HG03095 (cell line): ENCODE results near the gene DNAI1.

ENCODE experiments used
- ATAC-seq: cut with Tn5 transposase; IDR thresholded peaks from one replicate; pipeline ENCODE4 v1.9.1; 2021; ENCODE audit warnings: moderate library complexity; ENCODE audit not compliant: unreplicated experiment

The DNAI1 gene

GRCh38 chr9:34486572-34486971, 28.0 kb downstream of the DNAI1 start:
- no peak for ATAC-seq

DNA sequence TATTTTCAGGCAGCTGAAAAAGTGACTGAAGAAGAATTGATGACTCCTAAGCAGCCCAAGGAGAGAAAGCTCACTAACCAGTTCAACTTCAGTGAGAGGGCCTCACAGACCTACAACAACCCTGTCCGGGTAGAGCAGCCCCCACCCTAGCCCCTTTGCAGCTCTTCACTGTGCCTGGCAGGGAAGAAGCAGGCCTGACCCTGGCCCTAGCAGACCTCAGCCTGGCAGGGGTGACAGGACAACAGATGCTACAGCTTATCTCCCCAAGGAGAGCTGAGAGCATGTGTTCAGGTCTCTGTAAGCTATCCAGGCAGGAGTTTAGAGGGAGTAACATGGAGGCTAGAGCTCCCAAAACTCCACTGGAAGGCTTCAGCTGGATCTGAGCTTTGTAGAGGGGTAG, 31.8 kb downstream of the DNAI1 start:
- ATAC-seq: no peak

- no peak for ATAC-seq
These were observed 32.2 kb downstream of the DNAI1 start for GRCh38 chr9:34490760-34491159.

DNA sequence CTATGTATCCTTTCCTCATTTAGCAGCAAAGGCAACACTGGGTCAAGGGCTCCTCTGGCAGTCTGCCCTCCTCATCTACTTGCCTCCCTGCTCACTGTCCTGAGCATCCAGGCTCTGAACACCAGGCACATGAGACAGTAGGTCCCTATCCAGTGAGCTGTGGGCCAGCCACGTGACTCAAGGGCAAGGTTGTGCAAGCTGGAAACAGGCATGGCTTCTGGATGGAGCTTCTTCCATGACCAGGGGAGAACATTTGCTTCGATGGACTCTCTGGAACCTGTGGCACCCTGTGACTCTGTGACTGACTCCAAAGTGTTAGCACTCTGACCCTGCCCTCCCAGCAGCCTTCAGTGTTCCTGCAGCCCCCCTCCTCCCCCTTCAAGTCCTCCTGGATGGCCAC, 33.0 kb downstream of the DNAI1 start:
- no peak for ATAC-seq

GRCh38 chr9:34492051-34492450, 33.4 kb downstream of the DNAI1 start:
- ATAC-seq: no peak

DNA sequence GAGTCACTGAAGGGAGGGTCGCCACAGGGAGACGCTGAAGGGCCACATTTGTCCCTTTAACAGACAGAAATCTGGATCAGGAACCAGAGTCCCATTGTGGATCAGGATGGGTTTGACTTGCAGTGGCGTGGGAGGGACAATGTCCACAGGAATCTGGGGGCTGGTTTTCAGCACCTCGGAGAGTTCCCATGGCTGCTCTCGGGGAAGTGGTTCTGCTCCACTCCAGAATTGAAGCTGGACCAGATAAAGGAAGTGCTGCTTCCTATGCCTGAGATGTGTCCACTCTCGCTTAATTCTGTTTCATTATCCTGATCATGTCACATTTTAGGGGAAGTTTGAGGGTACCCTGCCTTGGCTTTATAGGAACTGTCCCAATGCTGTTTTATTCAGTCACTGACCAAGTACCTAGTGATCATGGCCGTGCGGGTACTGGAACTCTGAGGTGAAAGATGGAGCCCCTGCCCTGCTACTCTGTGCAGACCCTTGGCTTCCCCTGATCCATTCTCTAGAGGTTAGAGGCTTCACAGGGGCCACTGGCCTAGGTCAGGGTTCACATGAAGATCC, 35.4 kb downstream of the DNAI1 start:
- ATAC-seq: no peak

DNA sequence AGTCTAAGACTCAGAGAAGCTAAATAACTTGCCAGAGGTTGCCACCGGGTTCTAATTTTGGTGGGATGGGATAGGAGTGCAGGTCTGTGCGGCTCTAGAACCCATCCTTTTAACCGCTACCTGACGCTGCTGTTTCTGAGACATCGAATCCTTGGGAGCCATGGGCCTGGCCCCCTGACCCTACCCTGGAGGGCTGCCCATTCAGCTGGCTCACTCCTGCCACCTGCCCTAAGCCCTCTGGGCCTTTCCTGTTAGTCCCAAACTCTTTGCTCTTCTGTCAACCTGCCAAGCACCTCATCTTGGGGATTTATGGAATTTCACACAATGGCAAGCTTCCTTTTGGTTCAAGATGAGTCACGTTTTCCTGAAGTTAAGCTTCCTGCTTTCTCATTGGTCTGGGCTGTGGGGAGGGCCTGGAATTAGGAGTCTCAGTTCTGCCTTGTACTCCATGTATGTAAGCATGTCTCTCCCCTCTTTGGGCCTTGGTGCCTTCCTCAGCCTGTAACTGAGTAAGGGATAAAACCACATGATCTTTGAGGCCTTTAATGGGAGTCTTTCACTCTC, 37.6 kb downstream of the DNAI1 start:
- ATAC-seq: no peak

GRCh38 chr9:34498553-34498952, 39.9 kb downstream of the DNAI1 start:
- no peak for ATAC-seq

DNA sequence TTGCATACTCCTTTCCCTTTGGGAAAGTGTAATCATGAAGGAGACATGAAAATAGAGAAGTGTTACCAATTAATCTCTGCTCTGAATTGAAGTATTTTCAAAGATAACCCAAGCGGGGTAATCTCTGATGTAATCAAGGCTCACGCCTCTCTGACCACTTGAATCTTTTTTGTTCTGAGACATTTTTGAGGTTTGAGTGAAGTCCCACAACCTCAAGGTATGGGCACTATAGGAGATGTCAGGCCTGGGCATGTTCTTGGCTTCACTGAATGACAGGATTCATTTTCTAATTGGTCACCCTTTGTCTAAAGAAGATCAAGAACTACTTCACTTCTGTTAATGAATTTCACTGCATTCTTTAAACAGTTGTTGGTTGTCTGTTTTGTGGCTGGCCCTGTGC, 40.5 kb downstream of the DNAI1 start:
- no peak for ATAC-seq

- ATAC-seq: no peak
These were observed 42.1 kb downstream of the DNAI1 start for GRCh38 chr9:34500623-34501267.

- no peak for ATAC-seq
These were observed 42.8 kb downstream of the DNAI1 start for GRCh38 chr9:34501372-34501771.

DNA sequence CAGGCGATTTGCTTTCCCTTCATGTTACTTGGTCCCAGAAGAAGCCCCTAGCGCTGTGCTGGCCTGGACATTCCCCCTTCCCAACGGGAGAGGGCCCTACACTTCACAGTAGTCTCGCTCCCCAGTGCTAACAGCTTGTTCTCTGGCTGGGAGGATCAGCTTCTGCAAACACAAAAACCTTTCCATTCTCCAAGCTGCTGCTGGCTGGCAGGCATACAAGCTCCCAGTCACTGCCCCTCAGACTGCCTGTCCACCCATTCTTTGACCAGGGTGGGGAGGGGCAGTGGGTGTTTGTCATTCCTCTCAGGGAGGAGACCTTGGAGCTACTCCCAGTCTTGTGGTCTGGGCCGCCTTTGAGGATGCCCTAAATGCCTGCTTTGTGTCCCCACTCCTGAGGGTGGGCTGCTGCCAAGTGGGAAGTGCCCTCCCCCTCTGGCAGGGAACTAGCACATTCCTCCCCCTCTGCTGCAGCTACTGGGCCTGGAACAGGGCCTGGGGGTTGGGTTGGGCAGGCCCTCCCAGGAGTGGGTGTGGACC, 43.4 kb downstream of the DNAI1 start:
- no peak for ATAC-seq

- no peak for ATAC-seq
These were observed 43.9 kb downstream of the DNAI1 start for GRCh38 chr9:34502471-34502870.

GRCh38 chr9:34502891-34503290, 44.3 kb downstream of the DNAI1 start:
- ATAC-seq: no peak

GRCh38 chr9:34503406-34503805, 44.8 kb downstream of the DNAI1 start:
- ATAC-seq: no peak

DNA sequence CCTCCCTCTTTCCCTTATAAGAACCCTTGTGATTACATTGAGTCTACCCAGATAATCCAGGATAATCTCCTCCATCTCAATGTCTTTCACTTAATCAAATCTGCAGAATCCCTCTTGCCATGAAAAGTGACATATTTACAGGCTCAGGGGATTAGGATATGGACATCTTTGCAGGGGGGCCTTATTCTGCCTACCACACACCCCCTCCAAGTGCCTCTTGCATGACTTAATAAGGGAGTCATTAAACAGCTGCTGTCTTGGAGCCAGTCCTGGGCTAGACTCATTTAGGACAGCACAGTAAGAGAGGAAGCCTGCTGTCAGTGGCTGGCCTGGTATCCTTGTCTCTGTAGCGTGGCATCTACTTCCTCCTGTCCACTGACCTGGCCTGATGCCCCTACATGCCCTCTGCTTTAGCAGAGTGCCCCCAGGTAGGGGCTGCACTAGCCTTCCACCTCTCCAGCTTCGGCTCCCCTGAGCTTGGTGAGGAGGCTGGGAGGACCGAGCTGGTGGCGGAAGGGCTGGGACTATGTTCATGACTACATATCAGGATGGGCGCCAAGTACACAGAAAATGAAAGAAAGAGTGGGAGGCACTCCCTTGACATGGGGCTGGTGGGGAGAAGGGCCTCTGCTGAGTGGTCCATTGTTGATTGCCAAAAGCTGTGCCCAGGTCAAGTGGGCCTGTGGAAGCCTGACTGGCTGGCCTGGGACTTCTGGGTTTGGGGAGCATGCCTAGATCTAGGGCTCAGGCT, 46.9 kb downstream of the DNAI1 start:
- no peak for ATAC-seq

DNA sequence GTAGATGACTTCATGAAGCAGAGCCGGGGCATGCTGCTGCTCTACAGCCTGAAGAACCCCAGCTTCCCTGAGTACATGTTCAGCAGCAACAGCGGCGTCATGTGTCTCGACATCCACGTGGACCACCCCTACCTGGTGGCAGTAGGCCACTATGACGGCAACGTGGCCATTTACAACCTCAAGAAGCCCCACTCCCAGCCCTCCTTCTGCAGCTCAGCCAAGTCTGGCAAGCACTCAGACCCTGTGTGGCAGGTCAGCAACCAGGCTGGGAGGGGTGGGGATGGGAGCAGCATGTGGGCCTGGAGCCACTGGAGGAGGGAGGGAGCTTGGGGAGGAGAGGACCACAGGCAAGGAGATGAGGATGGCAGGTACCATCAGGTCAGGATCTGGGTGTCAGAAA, 48.0 kb downstream of the DNAI1 start:
- ATAC-seq: no peak

DNA sequence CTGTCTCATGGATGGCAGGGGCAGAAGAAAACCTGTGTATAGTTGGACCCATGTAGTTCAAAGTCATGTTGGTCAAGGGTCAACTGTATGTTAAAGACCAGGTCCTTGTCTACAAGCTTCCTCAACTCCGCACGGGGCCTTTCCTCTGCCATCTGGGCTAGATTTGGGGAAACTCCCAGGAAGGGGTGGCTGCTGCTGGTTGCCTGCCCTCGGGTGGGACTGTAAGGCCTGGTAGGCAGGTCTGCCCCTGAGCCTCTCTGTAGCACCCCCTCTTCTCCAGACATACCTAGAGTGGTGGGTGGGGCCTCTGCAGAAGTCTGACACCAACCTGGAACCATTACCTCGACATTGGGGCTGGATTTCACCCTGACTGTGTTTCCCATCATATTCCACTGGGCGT, 49.0 kb downstream of the DNAI1 start:
- ATAC-seq: no peak

DNA sequence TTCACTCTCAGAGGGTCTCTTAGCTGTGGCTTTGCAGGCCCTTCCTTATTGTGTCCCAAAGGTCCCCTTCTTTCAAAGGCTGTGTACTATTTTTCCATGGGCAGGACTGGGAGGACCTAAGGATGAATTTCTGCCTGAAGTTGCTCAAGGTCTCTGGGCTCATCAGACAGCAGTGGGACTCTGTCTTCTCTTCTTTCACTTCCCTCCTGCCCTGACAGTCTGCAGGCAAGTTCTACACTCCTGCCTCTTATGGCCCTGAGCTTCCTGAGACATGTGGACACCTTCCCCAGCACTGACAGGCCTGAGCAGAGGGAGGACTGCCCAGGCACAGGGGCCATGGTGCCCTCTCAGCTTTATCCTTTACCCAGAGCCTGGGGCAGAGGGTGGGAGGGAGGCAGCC, 49.4 kb downstream of the DNAI1 start:
- ATAC-seq: no peak

- no peak for ATAC-seq
These were observed 49.9 kb downstream of the DNAI1 start for GRCh38 chr9:34508463-34508862.

- no peak for ATAC-seq
These were observed 50.3 kb downstream of the DNAI1 start for GRCh38 chr9:34508951-34509350.
